HUES6 (cell line): ENCODE data around the gene ADAT1.
A peak's percentile ranks its signal among the peaks of the same experiment; 100 is the strongest.

Experiments
- H3K27ac ChIP-seq: 2 replicates; pipeline ENCODE4 v1.7.0; 2013; ENCODE audit warnings: low read depth, mild to moderate bottlenecking, low read length, inconsistent platforms
- H3K27me3 ChIP-seq: 2 replicates; pipeline ENCODE4 v1.6.1; 2013; ENCODE audit warnings: low read length; ENCODE audit not compliant: control insufficient read depth, insufficient read depth
- H3K36me3 ChIP-seq: 2 replicates; pipeline ENCODE4 v1.6.1; 2013; ENCODE audit warnings: low read length; ENCODE audit not compliant: control insufficient read depth, insufficient read depth
- H3K4me1 ChIP-seq: 2 replicates; pipeline ENCODE4 v1.6.1; 2013; ENCODE audit warnings: low read length; ENCODE audit not compliant: control insufficient read depth, insufficient read depth
- H3K4me3 ChIP-seq: 2 replicates; pipeline ENCODE4 v1.5.1; 2013; ENCODE audit warnings: low read depth, low read length
- H3K9ac ChIP-seq: one replicate; pipeline ENCODE4 v1.6.1; 2013; ENCODE audit warnings: mild to moderate bottlenecking, low read length
- H3K9me3 ChIP-seq: 2 replicates; pipeline ENCODE4 v1.6.1; 2013; ENCODE audit warnings: low read depth, low read length; ENCODE audit not compliant: control insufficient read depth, insufficient read depth

ADAT1 gene

GRCh38 chr16:75576384-75576811, 46.7 kb downstream of the ADAT1 start:
- Histone ChIP-seq H3K4me1 (peaks cover 13% of the 10 kb centered on the region), H3K27me3 (no peaks in the 10 kb centered on the region), H3K36me3 (peaks cover 72% of the 10 kb centered on the region), H3K9ac (no peak overlapping the region), H3K27ac (no peak overlapping the region), H3K4me3 (no peak overlapping the region), H3K9me3 (no peaks in the 10 kb centered on the region)

- Histone ChIP-seq H3K9ac (no peak overlapping the region), H3K4me3 (no peak overlapping the region), H3K27ac (no peak overlapping the region), H3K9me3 (no peaks in the 10 kb centered on the region), H3K4me1 (peaks cover 13% of the 10 kb centered on the region), H3K27me3 (no peaks in the 10 kb centered on the region), H3K36me3 (peaks cover 76% of the 10 kb centered on the region)
These were observed 47.1 kb downstream of the ADAT1 start for GRCh38 chr16:75575958-75576357.

- H3K27me3 ChIP-seq, result no peaks in the 10 kb centered on the region
- no peak overlapping the region for H3K27ac ChIP-seq
- H3K36me3 ChIP-seq, result peaks cover 89% of the 10 kb centered on the region
- peaks cover 13% of the 10 kb centered on the region for H3K4me1 ChIP-seq
- H3K4me3 ChIP-seq, result no peak overlapping the region
- no peak overlapping the region for H3K9ac ChIP-seq
- H3K9me3 ChIP-seq, result no peaks in the 10 kb centered on the region
These were observed 49.1 kb downstream of the ADAT1 start for GRCh38 chr16:75573955-75574354.

GRCh38 chr16:75572864-75573542, 50.1 kb downstream of the ADAT1 start:
- H3K27me3 ChIP-seq, result no peaks in the 10 kb centered on the region
- no peaks in the 10 kb centered on the region for H3K9me3 ChIP-seq
- peaks cover 13% of the 10 kb centered on the region for H3K4me1 ChIP-seq
- no peak overlapping the region for H3K4me3 ChIP-seq
- no peak overlapping the region for H3K27ac ChIP-seq
- H3K9ac ChIP-seq, result no peak overlapping the region
- peaks cover 89% of the 10 kb centered on the region for H3K36me3 ChIP-seq

GRCh38 chr16:75570396-75571065, 52.5 kb downstream of the ADAT1 start:
- no peaks in the 10 kb centered on the region for H3K9me3 ChIP-seq
- no peak overlapping the region for H3K4me3 ChIP-seq
- H3K27me3 ChIP-seq, result no peaks in the 10 kb centered on the region
- no peak overlapping the region for H3K9ac ChIP-seq
- H3K36me3 ChIP-seq, result peaks cover 71% of the 10 kb centered on the region
- H3K4me1 ChIP-seq, result peaks cover 6% of the 10 kb centered on the region; the same call in 1 of the 2 replicates
- no peak overlapping the region for H3K27ac ChIP-seq

- H3K4me3 ChIP-seq, result no peak overlapping the region
- peaks cover 50% of the 10 kb centered on the region for H3K36me3 ChIP-seq
- no peaks in the 10 kb centered on the region for H3K27me3 ChIP-seq
- H3K27ac ChIP-seq, result no peak overlapping the region
- H3K9me3 ChIP-seq, result no peaks in the 10 kb centered on the region
- no peak overlapping the region for H3K9ac ChIP-seq
- H3K4me1 ChIP-seq, result peaks cover 18% of the 10 kb centered on the region
These were observed 55.2 kb downstream of the ADAT1 start for GRCh38 chr16:75567911-75568310.

GRCh38 chr16:75566758-75567255, 56.3 kb downstream of the ADAT1 start:
- no peaks in the 10 kb centered on the region for H3K9me3 ChIP-seq
- H3K27ac ChIP-seq, result peak overlapping the region; percentile 56; the same call in 1 of the 2 replicates
- peak overlapping the region; percentile 75 for H3K9ac ChIP-seq
- peak overlapping the region; percentile 86 for H3K4me3 ChIP-seq
- peaks cover 40% of the 10 kb centered on the region for H3K36me3 ChIP-seq
- no peaks in the 10 kb centered on the region for H3K27me3 ChIP-seq
- peaks cover 18% of the 10 kb centered on the region for H3K4me1 ChIP-seq

- H3K4me1 ChIP-seq, result peaks cover 18% of the 10 kb centered on the region
- no peaks in the 10 kb centered on the region for H3K9me3 ChIP-seq
- peak within 1 kb of the TSS; percentile 75 for H3K9ac ChIP-seq
- peaks cover 37% of the 10 kb centered on the region for H3K36me3 ChIP-seq
- H3K4me3 ChIP-seq, result peak within 1 kb of the TSS; percentile 86
- no peaks in the 10 kb centered on the region for H3K27me3 ChIP-seq
- H3K27ac ChIP-seq, result peak within 1 kb of the TSS; percentile 56; the same call in 1 of the 2 replicates
These were observed 56.9 kb downstream of the ADAT1 start, which contains the start of gene GABARAPL2 for GRCh38 chr16:75566040-75566757. GABARAPL2 (plus strand) TSS chr16:75566379; CDS start chr16:75566487, 108 bp downstream.

- Histone ChIP-seq H3K9me3 (no peaks in the 10 kb centered on the region), H3K4me3 (peak overlapping the region; percentile 86), H3K4me1 (peaks cover 18% of the 10 kb centered on the region), H3K27ac (no peak overlapping the region), H3K36me3 (peaks cover 31% of the 10 kb centered on the region), H3K9ac (no peak overlapping the region), H3K27me3 (no peaks in the 10 kb centered on the region)
These were observed 57.4 kb downstream of the ADAT1 start for GRCh38 chr16:75565640-75566039.

- Histone ChIP-seq H3K4me1 (peaks cover 26% of the 10 kb centered on the region), H3K4me3 (no peak overlapping the region), H3K9me3 (no peaks in the 10 kb centered on the region), H3K36me3 (no peaks in the 10 kb centered on the region), H3K27me3 (no peaks in the 10 kb centered on the region), H3K27ac (no peak overlapping the region), H3K9ac (no peak overlapping the region)
These were observed 63.3 kb downstream of the ADAT1 start for GRCh38 chr16:75559564-75560372.
